ENCODE results near the gene CPN2. TPM values are rescaled to one million over a fixed set of nuclear protein-coding genes. Genes with fewer than 3 reads are reported as not detected.
A peak's percentile ranks its signal among the peaks of the same experiment; 100 is the strongest.

Gene CPN2
- total RNA-seq, 4 donors from 2014 or later = not detected

- WGBS = 75% methylated on average over 13 of the region's 15 CpGs
- Histone ChIP-seq H3K9me3 (no peaks in the 10 kb centered on the region), H3K36me3 (no peaks in the 10 kb centered on the region), H3K27ac (replicated peaks in 1 of 4) (no peak overlapping the region), H3K27me3 (no peaks in the 10 kb centered on the region), H3K4me3 (no peak overlapping the region), H3K4me1 (peaks cover 17 to 59% (median 43%) of the 10 kb centered on the region in 4 donors)
- no peak for TF ChIP-seq EP300 (IDR thresholded peaks at IDR 0.05)
- no peak for TF ChIP-seq CTCF (IDR thresholded peaks at IDR 0.05)
- TF ChIP-seq POLR2A (IDR thresholded peaks at IDR 0.05; ENCODE audit: low read depth) = no peak
- no peak for TF ChIP-seq POLR2AphosphoS5 (IDR thresholded peaks at IDR 0.05)
- no peak for DNase-seq (ENCODE audit: extremely low spot score)
- intact Hi-C loops (cut with DNase I) = no loop called here
Observed at GRCh38 chr3:194325424-194326153, 25.5 kb downstream of the CPN2 start.

- Histone ChIP-seq H3K9me3 (no peaks in the 10 kb centered on the region), H3K36me3 (no peaks in the 10 kb centered on the region), H3K27ac (replicated peaks in 1 of 4) (peak overlapping the region in 1 of 4 donors; percentile 80), H3K27me3 (no peaks in the 10 kb centered on the region), H3K4me3 (no peak overlapping the region), H3K4me1 (peaks cover 10 to 52% (median 36%) of the 10 kb centered on the region in 4 donors)
- TF ChIP-seq CTCF (IDR thresholded peaks at IDR 0.05) (no peak), EP300 (IDR thresholded peaks at IDR 0.05) (no peak), POLR2AphosphoS5 (IDR thresholded peaks at IDR 0.05) (no peak), POLR2A (IDR thresholded peaks at IDR 0.05; ENCODE audit: low read depth) (no peak)
- intact Hi-C loops (cut with DNase I) = loop anchor here (5.0 kb wide), 1 partner anchor 458 kb away; no protein-coding TSS in a partner anchor
- DNase-seq (ENCODE audit: extremely low spot score) = no peak
- WGBS = 100% methylated on average over 3 of the region's 3 CpGs
Observed at GRCh38 chr3:194324823-194325327, 26.3 kb downstream of the CPN2 start.

- peak; percentile 93 for DNase-seq (ENCODE audit: extremely low spot score)
- TF ChIP-seq POLR2A (IDR thresholded peaks at IDR 0.05; ENCODE audit: low read depth) (no peak), POLR2AphosphoS5 (IDR thresholded peaks at IDR 0.05) (peak; percentile 93 to 94), EP300 (IDR thresholded peaks at IDR 0.05) (peak; percentile 72), CTCF (IDR thresholded peaks at IDR 0.05) (no peak)
- Histone ChIP-seq H3K36me3 (no peaks in the 10 kb centered on the region), H3K9me3 (peaks cover 0 to 5% (median 1%) of the 10 kb centered on the region in 4 donors), H3K27ac (replicated peaks in 1 of 4) (peak overlapping the region; percentile 79 to 88 (median 80)), H3K27me3 (no peaks in the 10 kb centered on the region), H3K4me1 (peaks cover 6 to 44% (median 32%) of the 10 kb centered on the region in 4 donors), H3K4me3 (peak overlapping the region; percentile 40 to 56 (median 44))
- intact Hi-C loops (cut with DNase I) = loop anchor here (5.0 kb wide), 1 partner anchor 457 kb away; no protein-coding TSS in a partner anchor
- WGBS = 23% methylated on average over 27 of the region's 39 CpGs
Observed at GRCh38 chr3:194323785-194324735, 27.1 kb downstream of the CPN2 start.

- no peaks in the 10 kb centered on the region for H3K36me3 ChIP-seq
- 75% methylated on average over 18 of the region's 18 CpGs for WGBS
- intact Hi-C loops (cut with DNase I) = loop anchor here (5.0 kb wide), 1 partner anchor 455 kb away; no protein-coding TSS in a partner anchor
Observed at GRCh38 chr3:194322678-194323211, 28.4 kb downstream of the CPN2 start.

More at GRCh38 chr3:194322678-194323211, 28.4 kb downstream of the CPN2 start:
- Histone ChIP-seq H3K9me3 (peaks cover 0 to 11% (median 5%) of the 10 kb centered on the region in 4 donors), H3K27me3 (peaks cover 0 to 6% (median 0%) of the 10 kb centered on the region in 4 donors), H3K27ac (replicated peaks in 1 of 4) (peak overlapping the region; percentile 79 to 88 (median 80)), H3K4me3 (no peak overlapping the region), H3K4me1 (peaks cover 6 to 45% (median 35%) of the 10 kb centered on the region in 4 donors)
- no peak for DNase-seq (ENCODE audit: extremely low spot score)
- TF ChIP-seq EP300 (IDR thresholded peaks at IDR 0.05) (no peak), POLR2A (IDR thresholded peaks at IDR 0.05; ENCODE audit: low read depth) (no peak), POLR2AphosphoS5 (IDR thresholded peaks at IDR 0.05) (no peak), CTCF (IDR thresholded peaks at IDR 0.05) (no peak)

Data from esophagus muscularis mucosa (tissue), 4 donors.